NCI-H2029 (cell line): ENCODE data around the gene PAN3.
"Not testable (repeated sequence)": the region's sequence is repeated elsewhere in the genome, so short reads cannot be mapped to it uniquely, and the experiment has no call there.

ENCODE experiments used
- DNase-seq: peaks from one replicate; lab custom pipeline; 2025; lab: John Stamatoyannopoulos, UW

PAN3 gene

GRCh38 chr13:28138012-28138755, at the start of gene PAN3:
Gene PAN3 (plus strand): TSS chr13:28138545. CDS start chr13:28138658, 113 bp downstream.
- peak; percentile 63 for DNase-seq

- DNase-seq: no peak
Measured at GRCh38 chr13:28089065-28089464, 49.3 kb upstream of the PAN3 start.

- no peak for DNase-seq
Measured at GRCh38 chr13:28092431-28092830, 45.9 kb upstream of the PAN3 start.

GRCh38 chr13:28093881-28094280, 44.5 kb upstream of the PAN3 start:
- DNase-seq: no peak

GRCh38 chr13:28094306-28094705, 44.0 kb upstream of the PAN3 start:
- DNase-seq: no peak

GRCh38 chr13:28097503-28097902, 40.8 kb upstream of the PAN3 start:
- no peak for DNase-seq

GRCh38 chr13:28099396-28100149, 38.8 kb upstream of the PAN3 start:
- DNase-seq: no peak

- no peak for DNase-seq
Measured at GRCh38 chr13:28100150-28101121, 37.9 kb upstream of the PAN3 start, which contains the start of gene FLT3. Gene FLT3 (minus strand): TSS chr13:28100576. CDS start chr13:28100510, 66 bp downstream.

- not testable (repeated sequence) for DNase-seq
Measured at GRCh38 chr13:28101886-28102285, 36.5 kb upstream of the PAN3 start.

- DNase-seq: no peak
Measured at GRCh38 chr13:28106976-28107375, 31.4 kb upstream of the PAN3 start.

- no peak for DNase-seq
Measured at GRCh38 chr13:28110414-28110813, 27.9 kb upstream of the PAN3 start.

GRCh38 chr13:28116736-28117135, 21.6 kb upstream of the PAN3 start:
- no peak for DNase-seq

- DNase-seq: no peak
Measured at GRCh38 chr13:28117689-28118377, 20.5 kb upstream of the PAN3 start.

- DNase-seq: no peak
Measured at GRCh38 chr13:28120317-28120716, 18.0 kb upstream of the PAN3 start.

- no peak for DNase-seq
Measured at GRCh38 chr13:28121224-28121623, 17.1 kb upstream of the PAN3 start.

- DNase-seq: no peak
Measured at GRCh38 chr13:28128030-28128429, 10.3 kb upstream of the PAN3 start.

GRCh38 chr13:28128926-28129325, 9.4 kb upstream of the PAN3 start:
- no peak for DNase-seq

GRCh38 chr13:28129911-28130693, 8.2 kb upstream of the PAN3 start:
- DNase-seq: no peak

- DNase-seq: no peak
Measured at GRCh38 chr13:28131646-28132045, 6.7 kb upstream of the PAN3 start.

- DNase-seq: no peak
Measured at GRCh38 chr13:28136916-28137315, 1.4 kb upstream of the PAN3 start.

- no peak for DNase-seq
Measured at GRCh38 chr13:28137596-28137995, 749 bp upstream of the PAN3 start.
